Stimulated activated CD8-positive, alpha-beta memory T cell treated with anti-CD3 and anti-CD28 coated beads, Interleukin-15, amount 100 ng/mL, for 24 hours (primary cell): Measurements from ENCODE around the gene MARVELD2.
"Not testable (repeated sequence)": the region's sequence is repeated elsewhere in the genome, so short reads cannot be mapped to it uniquely, and the experiment has no call there.

Experiments
- DNase-seq: peaks from one replicate; pipeline ENCODE4 v3.0.0-alpha.2; 2020; ENCODE audit warnings: low read depth

MARVELD2 gene

DNA sequence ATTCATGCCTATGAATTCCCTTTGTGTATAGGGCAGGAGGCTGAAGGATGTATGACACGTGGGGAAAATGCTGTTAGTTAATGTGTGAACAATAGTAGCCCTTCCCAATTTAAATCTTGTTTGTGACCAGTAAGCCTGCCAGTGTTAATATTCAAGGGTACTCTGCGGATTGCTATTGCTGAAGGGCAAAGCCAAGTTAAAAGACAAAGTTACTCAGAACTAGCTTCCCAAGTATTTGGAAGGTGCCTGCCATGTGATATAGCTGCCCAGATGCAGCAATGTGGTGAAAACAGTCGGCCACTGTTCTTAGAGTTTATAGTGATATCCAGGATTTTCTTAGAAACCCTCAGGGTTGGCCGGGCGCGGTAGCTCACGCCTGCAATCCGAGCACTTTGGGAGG lies 34.6 kb downstream of the MARVELD2 start:
- no peak for DNase-seq

DNA sequence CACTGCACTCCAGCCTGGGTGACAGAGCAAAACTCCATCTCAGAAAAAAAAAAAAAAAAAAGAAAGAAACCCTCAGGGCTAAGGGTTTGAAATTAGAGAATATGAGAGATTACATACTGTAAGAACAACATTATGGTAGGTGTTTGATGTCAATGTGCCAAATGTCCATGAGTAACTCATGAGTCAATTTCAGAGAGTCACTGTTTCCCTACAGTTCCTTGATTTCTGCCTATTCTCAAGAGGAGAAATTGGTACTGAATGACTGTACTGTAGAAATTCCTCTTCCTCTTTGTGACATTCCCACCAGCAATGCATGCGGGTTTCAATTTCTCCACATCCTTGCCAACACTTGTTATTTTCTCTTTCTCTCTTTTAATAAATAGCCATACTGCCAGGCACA lies 35.2 kb downstream of the MARVELD2 start:
- DNase-seq, result no peak

DNA sequence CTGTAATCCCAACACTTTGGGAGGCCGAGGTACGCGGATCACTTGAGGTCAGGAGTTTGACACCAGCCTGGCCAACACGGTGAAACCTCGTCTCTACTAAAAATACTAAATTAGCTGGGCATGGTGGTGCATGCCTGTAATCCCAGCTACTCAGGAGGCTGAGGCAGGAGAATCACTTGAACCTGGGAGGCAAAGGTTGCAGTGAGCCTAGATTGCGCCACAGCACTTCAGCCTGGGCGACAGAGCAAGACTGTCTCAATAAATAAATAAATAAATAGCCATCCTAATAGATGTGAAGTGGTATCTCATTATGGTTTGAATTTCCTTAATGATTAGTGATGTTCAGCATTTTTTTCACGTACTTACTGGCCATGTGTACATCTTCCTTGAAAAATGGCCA lies 35.6 kb downstream of the MARVELD2 start:
- DNase-seq, result not testable (repeated sequence)

DNA sequence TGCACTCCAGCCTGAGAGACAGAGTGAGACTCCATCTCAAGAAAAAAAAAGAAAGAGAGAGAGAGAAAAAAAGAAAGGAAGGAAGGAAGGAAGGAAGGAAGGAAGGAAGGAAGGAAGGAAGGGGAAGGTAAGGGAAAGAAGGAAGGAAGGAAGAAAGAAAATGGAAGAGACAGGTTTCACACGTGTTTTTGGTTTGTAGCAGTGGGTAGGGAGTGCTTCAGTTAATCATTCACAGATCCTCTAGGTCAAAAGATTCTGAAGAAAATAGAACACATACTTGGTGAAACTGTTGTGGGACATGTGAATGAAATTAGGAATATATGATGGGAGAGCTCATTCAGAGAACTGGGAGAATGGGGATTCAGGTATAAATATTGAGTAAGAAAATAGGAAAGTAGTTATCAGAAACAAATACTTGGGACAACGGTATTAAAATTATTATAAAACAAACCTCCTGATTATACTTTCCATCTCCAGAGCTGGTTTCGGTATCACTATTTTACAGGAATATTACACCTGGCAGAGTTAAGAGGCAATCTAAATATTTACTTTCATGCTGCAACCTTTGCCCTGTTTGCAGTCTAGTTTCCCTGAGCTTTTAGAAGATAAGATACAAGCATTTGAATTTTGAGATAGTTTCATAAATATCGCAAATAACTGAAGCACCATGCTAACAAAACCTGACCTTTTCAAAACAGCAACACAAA lies 37.2 kb downstream of the MARVELD2 start:
- DNase-seq, result no peak

DNA sequence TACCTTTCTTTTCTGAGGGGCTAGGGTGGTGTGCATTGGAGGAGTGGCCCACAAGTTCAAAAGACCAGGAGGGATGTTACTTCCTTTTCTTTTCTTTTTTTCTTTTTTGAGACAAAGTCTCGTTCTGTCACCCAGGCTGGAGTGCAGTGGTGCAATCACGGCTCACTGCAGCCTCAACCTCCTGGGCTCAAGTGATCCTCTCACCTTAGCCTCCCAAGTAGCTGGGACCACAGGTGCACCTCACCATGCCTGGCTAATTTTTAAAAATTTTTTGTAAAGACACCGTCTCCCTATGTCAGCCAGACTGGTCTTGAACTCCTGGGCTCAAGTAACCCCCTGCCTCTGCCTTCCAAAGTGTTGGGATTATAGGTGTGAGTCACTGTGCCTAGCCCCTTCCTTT lies 38.6 kb downstream of the MARVELD2 start:
- DNase-seq, result not testable (repeated sequence)

DNA sequence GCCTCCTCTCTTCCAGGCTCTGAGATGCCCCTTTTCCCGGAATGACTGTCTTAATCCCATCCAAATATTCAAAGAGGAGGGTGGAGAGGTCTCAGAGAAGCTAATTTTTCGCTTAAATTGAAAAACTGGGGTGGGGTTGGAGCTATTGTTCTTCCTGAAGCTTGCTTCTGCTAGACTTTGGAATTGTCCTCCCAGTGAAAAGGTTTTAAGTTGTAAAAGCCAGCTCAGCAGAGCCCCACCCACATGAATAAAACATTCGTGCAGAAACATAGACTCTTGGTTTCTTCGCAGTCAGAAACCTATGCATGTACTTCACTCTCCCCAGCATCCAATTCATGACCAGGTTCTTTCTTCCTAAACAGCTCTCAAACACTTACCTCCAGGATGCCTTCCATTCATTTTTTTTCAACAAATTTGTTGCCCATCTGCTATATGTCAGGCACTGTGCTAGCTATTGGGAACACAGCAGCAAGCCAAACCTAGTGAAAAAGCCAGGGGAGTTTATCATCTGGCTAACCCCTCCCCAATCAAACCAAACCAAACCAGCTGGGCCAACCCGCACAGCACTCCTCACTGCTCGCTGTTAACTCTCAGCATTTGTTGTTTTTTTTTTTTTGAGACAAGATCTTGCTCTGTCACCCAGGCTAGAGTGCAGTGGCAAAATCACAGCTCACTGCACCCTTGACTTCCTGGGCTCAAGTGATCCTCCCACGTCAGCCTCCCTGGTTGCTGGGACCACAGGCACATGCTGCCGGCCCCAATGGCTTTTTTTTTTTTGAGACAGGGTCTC lies 39.7 kb downstream of the MARVELD2 start:
- DNase-seq, result no peak

DNA sequence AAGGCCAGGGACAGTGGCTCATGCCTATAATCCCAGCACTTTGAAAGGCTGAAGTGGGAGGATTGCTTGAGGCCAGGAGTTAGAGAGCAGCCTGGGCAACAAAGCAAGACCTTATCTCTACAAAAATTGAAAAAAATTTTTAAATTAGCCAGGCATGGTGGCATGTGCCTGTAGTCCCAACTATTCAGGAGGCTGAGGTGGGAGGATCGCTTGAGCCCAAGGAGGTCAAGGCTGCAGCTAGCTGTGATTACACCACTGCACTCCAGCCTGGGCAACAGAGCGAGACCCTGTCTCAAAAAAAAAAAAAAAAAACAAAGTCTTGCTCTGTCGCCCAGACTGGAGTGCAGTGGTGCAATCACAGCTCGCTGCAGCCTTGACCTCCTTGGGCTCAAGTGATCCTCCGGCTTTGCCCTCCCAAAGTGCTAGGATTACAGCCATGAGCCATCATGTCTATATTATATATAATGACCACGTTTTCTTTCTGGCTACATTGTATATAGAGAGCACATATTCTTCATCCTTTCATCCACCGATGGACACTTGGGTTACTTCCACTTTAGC lies 40.6 kb downstream of the MARVELD2 start:
- not testable (repeated sequence) for DNase-seq

DNA sequence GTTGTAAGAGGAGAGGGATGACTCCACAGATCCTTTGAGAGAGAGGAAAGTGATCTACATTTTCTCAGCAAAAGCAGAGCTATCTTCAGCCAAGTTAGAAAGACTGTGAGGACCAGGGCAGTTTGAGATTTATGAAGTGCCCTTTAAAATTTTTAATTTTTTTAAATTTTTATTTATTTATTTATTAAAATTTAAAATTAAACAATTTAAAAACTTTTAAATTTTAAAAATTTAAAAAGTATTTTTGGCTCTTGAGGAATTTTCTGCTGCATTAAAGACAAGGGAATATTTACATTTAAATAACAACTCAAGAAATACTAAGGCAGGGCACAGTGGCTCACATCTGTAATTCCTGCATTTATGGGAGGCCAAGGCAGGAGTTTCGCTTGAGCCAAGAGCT lies 47.3 kb downstream of the MARVELD2 start:
- no peak for DNase-seq

DNA sequence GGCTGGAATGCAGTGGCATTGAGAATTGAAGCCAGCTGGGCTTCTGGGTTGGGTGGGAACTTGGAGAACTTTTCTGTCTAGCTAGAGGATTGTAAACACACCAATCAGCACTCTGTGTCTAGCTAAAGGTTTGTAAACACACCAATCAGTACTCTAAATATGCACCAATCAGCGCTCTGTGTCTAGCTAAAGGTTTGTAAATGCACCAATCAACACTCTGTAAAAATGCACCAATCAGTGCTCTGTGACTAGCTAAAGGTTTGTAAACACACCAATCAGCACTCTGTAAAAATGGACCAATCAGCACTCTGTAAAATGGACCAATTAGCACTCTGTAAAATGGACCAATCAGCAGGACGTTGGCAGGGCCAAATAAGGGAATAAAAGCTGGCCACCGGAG lies 51.5 kb downstream of the MARVELD2 start:
- not testable (repeated sequence) for DNase-seq

DNA sequence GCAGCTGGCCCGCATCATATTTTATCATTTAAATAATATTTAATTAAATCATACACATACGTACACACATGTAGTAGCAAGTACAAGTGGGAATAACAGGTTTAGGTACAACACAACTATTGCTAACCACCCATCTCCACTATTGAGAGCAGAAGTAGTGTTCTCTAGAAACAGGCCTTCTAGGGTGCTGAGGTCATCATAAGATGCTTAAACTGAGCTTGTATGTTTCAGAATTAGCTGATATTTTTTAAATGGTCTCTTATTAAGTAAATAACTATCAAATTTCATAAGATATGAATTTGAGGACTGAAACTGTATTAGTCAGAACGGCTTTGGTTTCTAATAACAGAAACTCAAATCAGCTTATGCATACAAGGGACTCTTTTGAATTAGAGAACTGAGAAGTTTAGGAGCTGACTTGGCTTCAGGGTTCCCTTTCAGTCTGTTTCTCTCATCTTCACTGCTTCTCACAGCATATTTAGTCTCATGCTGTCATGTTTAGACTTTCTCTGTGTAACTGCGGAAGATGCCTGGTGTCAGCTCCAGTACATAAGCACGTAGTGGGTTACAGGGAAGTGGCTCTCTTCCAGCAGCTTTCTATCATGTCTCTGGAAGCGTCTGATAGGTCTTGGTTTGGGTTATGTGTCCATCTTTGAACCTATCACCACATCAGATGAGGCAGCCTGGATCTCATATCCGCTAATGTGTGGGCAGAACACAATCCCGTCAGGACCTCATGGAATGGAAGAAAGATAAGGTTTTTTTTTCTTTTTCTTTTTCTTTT lies 52.7 kb downstream of the MARVELD2 start:
- no peak for DNase-seq

DNA sequence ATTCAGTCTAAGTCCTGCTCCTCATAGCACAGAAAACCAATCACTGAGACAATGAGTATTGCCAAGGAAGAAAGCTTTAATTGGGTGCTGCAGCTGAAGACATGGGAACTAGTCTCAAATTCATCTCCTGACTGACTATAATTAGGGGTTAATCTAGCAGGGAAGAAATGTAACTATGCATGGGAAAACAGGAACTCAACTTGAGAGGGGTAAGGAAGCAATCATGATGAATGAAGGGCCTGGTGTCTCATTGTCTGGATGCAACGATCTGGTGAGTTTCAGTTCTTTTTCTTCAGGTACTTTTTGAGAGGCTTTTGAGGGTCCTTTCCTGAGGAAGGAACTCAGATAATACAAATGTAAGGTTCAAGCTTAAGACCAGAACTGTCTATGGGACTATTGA lies 53.7 kb downstream of the MARVELD2 start:
- no peak for DNase-seq

DNA sequence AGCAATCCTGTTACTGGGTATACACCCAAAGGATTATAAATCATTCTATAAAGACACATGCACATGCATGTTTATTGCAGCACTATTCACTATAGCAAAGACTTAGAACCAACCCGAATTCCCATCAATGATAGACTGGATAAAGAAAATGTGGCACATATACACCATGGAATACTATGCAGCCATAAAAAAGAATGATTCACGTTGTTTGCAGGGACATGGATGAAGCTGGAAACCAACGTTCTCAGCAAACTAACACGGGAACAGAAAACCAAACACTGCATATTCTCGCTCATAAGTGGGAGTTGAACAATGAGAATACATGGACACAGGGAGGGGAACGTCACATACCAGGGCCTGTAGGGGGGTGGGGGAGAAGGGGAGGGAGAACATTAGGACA lies 56.6 kb downstream of the MARVELD2 start:
- not testable (repeated sequence) for DNase-seq

DNA sequence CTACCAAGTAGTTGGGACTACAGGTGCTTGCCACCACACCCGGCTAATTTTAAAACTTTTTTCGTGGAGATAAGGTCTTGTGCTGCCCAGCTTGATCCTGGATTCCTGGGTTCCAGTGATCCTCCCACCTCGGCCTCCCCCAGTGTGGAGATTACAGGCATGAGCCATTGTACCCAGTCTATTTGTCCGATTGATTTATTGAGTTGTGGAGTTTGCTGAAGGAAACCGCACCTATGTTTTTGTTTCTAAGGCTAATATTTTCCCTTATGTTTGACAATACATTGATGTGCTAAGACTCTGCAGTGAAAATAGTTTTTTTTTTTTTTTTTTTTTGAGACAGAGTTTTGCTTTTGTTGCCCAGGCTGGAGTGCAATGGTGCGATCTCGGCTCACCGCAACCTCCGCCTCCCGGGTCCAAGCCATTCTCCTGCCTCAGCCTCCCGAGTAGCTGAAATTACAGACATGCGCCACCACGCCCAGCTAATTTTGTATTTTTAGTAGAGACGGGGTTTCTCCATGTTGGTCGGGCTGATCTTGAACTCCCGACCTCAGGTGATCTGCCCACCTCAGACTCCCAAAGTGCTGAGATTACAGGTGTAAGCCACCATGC lies 57.7 kb downstream of the MARVELD2 start:
- not testable (repeated sequence) for DNase-seq

DNA sequence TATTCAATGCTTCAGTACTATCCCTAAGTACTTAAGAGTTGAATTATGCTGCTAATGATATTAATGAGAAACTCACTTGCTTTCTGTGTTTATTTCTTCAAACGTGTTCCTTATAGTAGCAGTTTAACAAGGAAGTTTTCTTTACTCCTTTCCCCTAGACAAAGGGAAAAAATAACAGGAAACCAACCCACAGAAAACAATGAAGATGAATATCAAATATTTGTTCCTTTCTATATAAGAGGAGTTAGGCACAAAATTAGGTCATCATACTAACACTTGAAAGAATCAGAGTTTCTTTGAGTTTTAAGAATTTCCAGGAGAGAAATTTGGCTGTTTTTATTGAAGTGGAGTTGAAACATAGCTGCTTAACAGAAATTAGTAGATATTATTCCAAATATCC lies 62.3 kb downstream of the MARVELD2 start:
- DNase-seq, result no peak

DNA sequence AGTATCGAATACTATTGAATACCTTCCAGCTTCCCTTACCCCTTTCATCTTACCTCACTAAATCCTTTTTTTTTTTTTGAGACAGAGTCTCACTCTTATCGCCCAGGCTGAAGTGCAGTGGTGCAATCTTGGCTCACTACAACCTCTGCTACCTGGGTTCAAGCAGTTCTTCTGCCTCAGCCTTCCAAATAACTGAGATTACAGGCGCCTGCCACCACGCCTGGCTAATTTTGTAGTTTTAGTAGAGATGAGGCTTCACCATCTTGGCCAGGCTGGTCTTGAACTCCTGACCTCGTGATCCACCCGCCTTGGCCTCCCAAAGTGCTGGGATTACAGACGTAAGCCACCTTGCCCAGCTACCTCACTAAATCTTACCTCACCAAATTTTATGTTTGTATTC lies 63.4 kb downstream of the MARVELD2 start:
- DNase-seq, result not testable (repeated sequence)

DNA sequence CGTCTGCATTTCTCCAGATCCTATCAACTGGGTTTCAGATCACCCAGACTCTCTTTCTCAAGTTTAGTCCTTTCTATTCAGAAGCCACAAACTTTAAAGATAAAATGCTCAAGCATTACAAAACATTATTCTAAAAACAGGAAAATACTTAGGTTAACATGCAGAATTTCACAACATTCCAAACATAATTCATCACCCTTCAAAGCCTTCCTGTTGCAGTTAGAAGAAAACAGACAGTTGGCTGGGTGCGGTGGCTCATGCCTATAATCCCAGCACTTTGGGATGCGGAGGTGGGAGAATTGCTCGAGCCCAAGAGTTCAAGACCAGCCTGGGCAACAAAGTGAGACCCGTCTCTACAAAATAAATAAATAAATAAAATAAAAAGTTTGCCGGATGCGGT lies 70.0 kb downstream of the MARVELD2 start:
- DNase-seq, result no peak

DNA sequence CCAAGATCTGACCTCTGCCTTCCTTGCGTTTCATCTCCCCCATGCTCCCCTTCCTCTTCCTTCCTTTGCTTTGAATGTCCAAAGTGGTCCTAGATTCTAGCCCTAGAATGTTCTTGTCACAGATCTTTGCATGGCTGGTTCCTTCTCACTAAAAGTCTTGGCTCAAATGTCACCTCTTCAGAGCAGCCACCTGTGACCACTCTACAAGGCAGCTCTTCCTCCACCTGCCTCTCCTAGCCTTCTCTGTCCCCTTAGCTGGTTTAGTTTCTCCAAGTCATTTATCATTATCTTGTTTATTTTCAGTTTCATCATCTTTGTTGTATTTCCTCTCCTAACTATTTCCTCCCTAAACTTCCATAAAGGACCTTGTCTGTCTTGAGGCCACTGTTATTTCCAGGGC lies 70.6 kb downstream of the MARVELD2 start:
- DNase-seq, result no peak

DNA sequence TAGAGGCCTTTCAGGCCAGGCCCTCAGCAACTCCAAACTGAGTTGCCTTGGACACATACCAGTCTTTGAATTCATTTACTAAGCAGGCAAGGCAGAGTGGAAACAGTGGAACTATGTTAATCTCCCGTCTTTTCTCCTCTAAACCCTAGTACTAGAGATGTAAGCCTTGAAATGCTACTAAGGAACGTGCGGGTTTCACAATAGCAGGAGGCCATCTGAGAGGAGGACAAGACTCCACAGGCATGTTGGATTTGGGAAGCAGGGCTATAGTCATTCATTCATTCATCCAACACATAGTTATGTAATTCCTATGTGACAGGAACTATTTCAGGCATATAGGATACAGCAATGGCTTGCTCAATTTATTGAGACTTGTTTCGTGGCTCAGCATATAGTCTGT lies 74.3 kb downstream of the MARVELD2 start:
- no peak for DNase-seq

DNA sequence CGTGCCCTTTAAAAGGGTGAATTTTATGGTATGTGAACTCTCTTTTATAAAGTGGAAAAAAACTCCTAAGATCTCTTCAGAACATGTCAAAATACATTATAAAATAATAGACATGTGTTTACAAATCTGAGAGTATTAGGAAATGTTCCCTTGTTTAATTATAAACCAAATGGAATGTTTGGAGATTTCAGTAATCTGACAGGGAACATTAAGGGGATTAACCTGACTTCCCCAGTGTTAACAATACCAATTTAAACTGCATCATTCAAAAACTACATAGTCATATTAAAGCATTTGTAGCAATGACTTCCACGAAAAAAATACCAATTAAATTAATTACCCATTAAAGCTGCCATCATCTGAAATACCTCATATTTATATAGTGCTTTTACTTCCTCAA lies 76.1 kb downstream of the MARVELD2 start:
- DNase-seq, result no peak

DNA sequence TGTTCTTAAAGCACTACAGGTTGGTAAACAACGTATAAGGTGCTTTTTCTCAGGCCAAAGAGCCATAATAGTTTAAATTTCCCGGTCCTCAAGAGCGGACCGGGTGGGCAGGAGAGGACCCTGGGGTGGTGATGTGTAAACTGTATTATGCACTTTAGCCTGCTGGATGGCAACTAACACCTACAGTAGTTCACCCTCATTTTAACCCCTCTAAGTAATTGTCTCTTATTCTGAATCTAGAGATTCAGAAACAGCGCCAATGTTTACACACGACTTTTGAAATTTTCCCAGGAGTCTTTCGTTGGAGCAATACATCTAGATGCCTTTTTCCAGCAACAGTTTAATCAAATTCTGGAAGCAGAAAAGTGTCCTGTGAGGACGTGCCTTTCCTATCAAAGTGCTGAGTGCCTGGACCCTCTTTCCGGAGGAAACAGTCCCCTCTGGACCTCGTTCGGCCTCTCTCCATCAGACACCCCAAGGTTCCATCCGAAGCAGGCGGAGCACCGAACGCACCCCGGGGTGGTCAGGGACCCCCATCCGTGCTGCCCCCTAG lies 77.0 kb downstream of the MARVELD2 start:
- DNase-seq, result no peak

DNA sequence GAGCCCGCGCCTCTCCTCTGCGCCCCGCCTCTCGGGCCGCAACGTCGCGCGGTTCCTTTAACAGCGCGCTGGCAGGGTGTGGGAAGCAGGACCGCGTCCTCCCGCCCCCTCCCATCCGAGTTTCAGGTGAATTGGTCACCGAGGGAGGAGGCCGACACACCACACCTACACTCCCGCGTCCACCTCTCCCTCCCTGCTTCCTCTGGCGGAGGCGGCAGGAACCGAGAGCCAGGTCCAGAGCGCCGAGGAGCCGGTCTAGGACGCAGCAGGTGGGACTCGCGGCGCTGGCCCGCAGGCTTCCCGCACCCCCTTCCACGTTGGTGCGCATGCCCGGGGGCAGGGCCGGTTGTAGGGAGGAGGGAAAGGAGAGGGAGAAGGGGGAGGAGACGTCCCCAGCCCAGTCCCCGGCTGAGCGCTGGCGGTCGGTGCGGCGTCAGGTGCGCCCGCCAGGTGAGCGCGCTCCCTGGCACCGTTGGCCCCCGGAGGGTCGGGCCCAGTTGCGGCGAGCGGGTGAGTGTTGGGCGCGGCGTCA lies 77.5 kb downstream of the MARVELD2 start, which contains the start of gene OCLN:
OCLN (plus strand) TSS at position 400 of the 532 bp plus-strand sequence. CDS start 11,455 bp downstream, outside the sequence.
- no peak for DNase-seq
